HG02623 (cell line): ENCODE measurements around the gene TMEM45A.
"Not testable (repeated sequence)": the region's sequence is repeated elsewhere in the genome, so short reads cannot be mapped to it uniquely, and the experiment has no call there.

Source experiments
- ATAC-seq: cut with Tn5 transposase; IDR thresholded peaks from one replicate; pipeline ENCODE4 v1.9.1; 2021; ENCODE audit warnings: moderate library complexity; ENCODE audit not compliant: unreplicated experiment

TMEM45A gene

GRCh38 chr3:100492059-100493006, at the start of gene TMEM45A:
TMEM45A (plus strand) TSS chr3:100492619; CDS start chr3:100555212, 62,593 bp downstream.
- peak; percentile 99 for ATAC-seq

- no peak for ATAC-seq
Measured at GRCh38 chr3:100443690-100444089, 48.7 kb upstream of the TMEM45A start.

GRCh38 chr3:100447067-100447466, 45.4 kb upstream of the TMEM45A start:
- not testable (repeated sequence) for ATAC-seq

- no peak for ATAC-seq
Measured at GRCh38 chr3:100448079-100448478, 44.3 kb upstream of the TMEM45A start.

- no peak for ATAC-seq
Measured at GRCh38 chr3:100449214-100449613, 43.2 kb upstream of the TMEM45A start.

- no peak for ATAC-seq
Measured at GRCh38 chr3:100454677-100455076, 37.7 kb upstream of the TMEM45A start.

GRCh38 chr3:100455841-100456550, 36.4 kb upstream of the TMEM45A start:
- no peak for ATAC-seq

GRCh38 chr3:100456745-100457144, 35.7 kb upstream of the TMEM45A start:
- ATAC-seq, result no peak

- no peak for ATAC-seq
Measured at GRCh38 chr3:100457811-100458210, 34.6 kb upstream of the TMEM45A start.

- no peak for ATAC-seq
Measured at GRCh38 chr3:100458814-100459213, 33.6 kb upstream of the TMEM45A start.

- peak; percentile 89 for ATAC-seq
Measured at GRCh38 chr3:100463002-100463401, 29.4 kb upstream of the TMEM45A start.

- ATAC-seq, result no peak
Measured at GRCh38 chr3:100463646-100464155, 28.7 kb upstream of the TMEM45A start.

- ATAC-seq, result no peak
Measured at GRCh38 chr3:100465892-100466777, 26.3 kb upstream of the TMEM45A start.

- ATAC-seq, result no peak
Measured at GRCh38 chr3:100467133-100467532, 25.3 kb upstream of the TMEM45A start.

- no peak for ATAC-seq
Measured at GRCh38 chr3:100468676-100469075, 23.7 kb upstream of the TMEM45A start.

- no peak for ATAC-seq
Measured at GRCh38 chr3:100470951-100471350, 21.5 kb upstream of the TMEM45A start.

- ATAC-seq, result no peak
Measured at GRCh38 chr3:100471444-100471843, 21.0 kb upstream of the TMEM45A start.

- not testable (repeated sequence) for ATAC-seq
Measured at GRCh38 chr3:100477851-100478360, 14.5 kb upstream of the TMEM45A start.

- ATAC-seq, result not testable (repeated sequence)
Measured at GRCh38 chr3:100478521-100478920, 13.9 kb upstream of the TMEM45A start.

GRCh38 chr3:100480081-100480480, 12.3 kb upstream of the TMEM45A start:
- ATAC-seq, result no peak
